Measurements from ENCODE around the gene DTX1.

DTX1 gene

GRCh38 chr12:113075137-113075683 is 18.7 kb downstream of the DTX1 start:
- in situ Hi-C loops (cut with HindIII; ENCODE audit: low sequenced_read_pairs) = no loop called here
- TF ChIP-seq CTCF (IDR thresholded peaks at IDR 0.05; ENCODE audit: low read depth, low read length, missing control alignments) = no peak
- H3K4me3 ChIP-seq (ENCODE audit: low read depth, low read length) = no peak overlapping the region
- no peak for DNase-seq (ENCODE audit: low read depth)

GRCh38 chr12:113077057-113077858 is 20.7 kb downstream of the DTX1 start:
- no peak for DNase-seq (ENCODE audit: low read depth)
- in situ Hi-C loops (cut with HindIII; ENCODE audit: low sequenced_read_pairs) = no loop called here
- no peak for TF ChIP-seq CTCF (IDR thresholded peaks at IDR 0.05; ENCODE audit: low read depth, low read length, missing control alignments)
- H3K4me3 ChIP-seq (ENCODE audit: low read depth, low read length) = no peak overlapping the region

- no peak for DNase-seq (ENCODE audit: low read depth)
- no peak overlapping the region for H3K4me3 ChIP-seq (ENCODE audit: low read depth, low read length)
- TF ChIP-seq CTCF (IDR thresholded peaks at IDR 0.05; ENCODE audit: low read depth, low read length, missing control alignments) = no peak
- in situ Hi-C loops (cut with HindIII; ENCODE audit: low sequenced_read_pairs) = no loop called here
Observed at GRCh38 chr12:113077859-113078255, 21.3 kb downstream of the DTX1 start.

DNA sequence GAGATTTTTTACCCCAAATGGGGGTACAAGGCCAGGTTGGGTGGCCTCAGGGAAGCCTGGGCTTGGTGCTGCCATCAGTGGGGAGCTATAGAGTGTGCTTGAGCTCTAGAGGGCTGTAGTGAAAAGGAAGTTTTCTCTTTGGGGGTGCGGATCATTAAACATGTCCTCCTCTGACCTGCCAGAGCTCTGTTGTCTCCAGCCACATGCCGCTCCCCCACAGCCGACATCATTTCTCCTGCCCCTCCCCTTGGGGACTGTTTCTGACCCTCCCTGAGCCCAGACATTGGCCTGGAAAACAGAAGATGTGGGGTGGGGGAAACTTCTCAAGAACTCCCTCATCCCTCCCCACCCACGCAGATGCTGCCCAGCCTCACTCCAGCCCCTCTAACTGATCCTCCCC is 25.3 kb downstream of the DTX1 start:
- TF ChIP-seq CTCF (IDR thresholded peaks at IDR 0.05; ENCODE audit: low read depth, low read length, missing control alignments) = no peak
- in situ Hi-C loops (cut with HindIII; ENCODE audit: low sequenced_read_pairs) = no loop called here

DNA sequence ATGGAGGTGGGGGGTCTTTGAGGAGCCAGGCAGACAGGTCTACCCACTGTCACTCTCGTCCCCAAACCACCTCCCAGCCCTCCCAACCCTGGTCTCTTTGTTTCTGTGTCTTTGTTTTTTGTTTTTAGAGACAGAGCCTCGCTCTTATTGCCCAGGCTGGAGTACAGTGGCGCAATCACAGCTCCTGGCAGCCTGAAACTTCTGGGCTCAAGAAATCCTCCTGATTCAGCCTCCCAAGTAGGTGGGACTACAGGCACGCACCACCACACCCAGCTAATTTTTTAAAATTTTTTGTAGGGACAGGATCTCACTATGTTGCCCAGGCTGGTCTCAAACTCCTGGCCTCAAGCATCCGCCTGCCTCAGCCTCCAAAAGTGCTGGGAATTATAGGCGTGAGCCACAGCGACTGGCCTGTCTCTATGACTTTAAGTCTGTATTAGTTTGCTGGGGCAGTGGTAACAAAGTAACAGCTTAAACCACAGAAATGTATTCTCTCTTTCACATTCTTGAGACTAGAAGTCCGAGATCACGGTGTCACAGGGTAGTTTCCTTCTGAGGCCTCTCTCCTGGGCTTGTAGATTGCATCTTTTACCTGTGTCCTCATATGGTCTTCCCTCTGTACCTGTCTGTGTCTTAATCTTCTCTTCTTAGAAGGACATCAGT is 26.1 kb downstream of the DTX1 start:
- in situ Hi-C loops (cut with HindIII; ENCODE audit: low sequenced_read_pairs) = no loop called here
- DNase-seq (ENCODE audit: low read depth) = no peak
- no peak overlapping the region for H3K4me3 ChIP-seq (ENCODE audit: low read depth, low read length)
- no peak for TF ChIP-seq CTCF (IDR thresholded peaks at IDR 0.05; ENCODE audit: low read depth, low read length, missing control alignments)

More for the DNA sequence above, 25.3 kb downstream of the DTX1 start:
- no peak for DNase-seq (ENCODE audit: low read depth)
- no peak overlapping the region for H3K4me3 ChIP-seq (ENCODE audit: low read depth, low read length)

GRCh38 chr12:113083863-113084435 is 27.4 kb downstream of the DTX1 start:
- H3K4me3 ChIP-seq (ENCODE audit: low read depth, low read length) = no peak overlapping the region
- DNase-seq (ENCODE audit: low read depth) = no peak
- in situ Hi-C loops (cut with HindIII; ENCODE audit: low sequenced_read_pairs) = no loop called here
- TF ChIP-seq CTCF (IDR thresholded peaks at IDR 0.05; ENCODE audit: low read depth, low read length, missing control alignments) = no peak

All from astrocyte of the cerebellum (primary cell).